ENCODE measurements around the gene CAMK1D. TPM values are rescaled to one million over a fixed set of nuclear protein-coding genes. Genes with fewer than 3 reads are reported as not detected.

CAMK1D gene
- total RNA-seq, 2 experiments from 2014 or later = 11.9 to 15.4 TPM

DNA sequence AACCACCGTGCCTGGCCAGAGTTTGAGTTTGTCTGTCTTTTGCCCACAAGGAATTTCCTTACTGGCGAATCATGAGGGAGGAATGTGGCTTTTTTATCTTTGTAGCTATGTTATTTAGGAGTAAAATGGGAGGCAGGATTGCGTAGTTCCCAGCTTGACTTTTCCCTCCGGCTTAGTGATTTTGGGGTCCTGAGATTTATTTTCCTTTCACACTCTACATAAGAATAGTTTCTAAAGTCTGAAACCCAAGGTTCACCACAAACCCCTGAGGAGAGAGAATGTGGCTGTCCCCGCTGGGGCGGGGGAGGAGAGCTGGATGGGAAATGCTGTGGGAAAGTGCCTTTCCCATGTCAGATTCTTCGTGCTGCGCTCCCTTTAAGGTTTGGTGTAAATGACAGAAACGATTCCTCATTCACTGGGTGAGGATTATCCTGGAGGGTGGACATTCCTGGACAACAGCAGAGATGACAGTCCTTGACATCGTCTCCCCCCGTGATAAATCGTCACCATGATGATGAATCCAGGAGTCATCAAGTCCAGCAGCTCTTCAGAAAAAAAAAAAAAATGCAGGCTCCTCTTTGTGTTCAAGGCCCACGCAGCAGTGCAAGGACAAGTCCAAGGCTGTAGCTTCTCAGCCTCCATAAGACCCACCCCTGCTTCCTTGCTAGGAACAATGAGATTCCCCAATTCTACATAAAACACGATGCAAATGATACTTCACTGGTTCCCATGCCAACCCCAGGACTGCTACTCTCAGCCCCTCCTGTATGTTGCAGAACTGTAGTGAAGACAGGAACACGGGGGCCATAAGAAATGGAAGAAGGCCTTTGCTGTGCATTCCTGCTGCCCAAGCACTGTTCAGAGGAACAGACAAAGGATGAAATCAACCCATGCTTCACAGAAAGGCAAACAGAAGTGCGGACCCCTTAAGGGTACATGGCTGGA is 419.1 kb downstream of the CAMK1D start:
- Mint-ChIP-seq H3K36me3 (peaks cover 13% of the 10 kb centered on the region), H3K4me1 (no peaks in the 10 kb centered on the region), H3K27ac (no peak overlapping the region), H3K4me3 (no peak overlapping the region), H3K9me3 (no peaks in the 10 kb centered on the region), H3K27me3 (no peaks in the 10 kb centered on the region)
- DNase-seq = no peak

DNA sequence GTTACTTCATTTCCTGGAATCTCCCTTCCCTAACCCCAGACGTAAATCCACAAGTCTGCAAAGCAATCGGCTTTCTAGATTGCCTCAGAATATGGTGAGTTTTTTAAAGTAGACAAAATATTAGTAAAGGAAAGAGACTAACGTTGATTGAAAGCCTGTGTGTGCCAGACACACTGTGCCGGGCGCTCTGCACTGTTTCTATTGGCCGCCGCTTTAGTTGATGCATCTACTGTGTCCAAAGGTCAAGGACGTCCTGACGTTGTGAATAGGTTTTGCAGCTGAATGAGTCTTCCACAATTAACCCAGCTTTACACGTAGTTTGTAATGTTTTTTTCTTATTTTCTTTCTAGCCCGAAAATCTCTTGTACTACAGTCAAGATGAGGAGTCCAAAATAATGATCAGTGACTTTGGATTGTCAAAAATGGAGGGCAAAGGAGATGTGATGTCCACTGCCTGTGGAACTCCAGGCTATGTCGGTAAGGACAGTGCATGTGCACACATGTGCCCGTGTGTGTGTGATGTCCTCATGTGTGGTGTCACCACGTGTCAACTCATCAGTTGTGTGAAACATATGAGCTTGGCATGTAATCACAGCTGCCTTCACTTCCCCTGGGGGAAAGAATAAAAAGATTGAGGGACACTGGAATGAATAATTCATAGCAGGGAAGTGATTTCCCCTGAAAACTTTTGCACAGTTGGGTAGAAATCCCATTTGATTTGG is 420.1 kb downstream of the CAMK1D start:
- no peak overlapping the region for H3K27ac Mint-ChIP-seq
- H3K36me3 Mint-ChIP-seq = peaks cover 13% of the 10 kb centered on the region
- no peak for DNase-seq
- H3K4me1 Mint-ChIP-seq = peaks cover 2% of the 10 kb centered on the region
- no peak overlapping the region for H3K4me3 Mint-ChIP-seq
- H3K9me3 Mint-ChIP-seq = no peaks in the 10 kb centered on the region
- H3K27me3 Mint-ChIP-seq = no peaks in the 10 kb centered on the region

DNA sequence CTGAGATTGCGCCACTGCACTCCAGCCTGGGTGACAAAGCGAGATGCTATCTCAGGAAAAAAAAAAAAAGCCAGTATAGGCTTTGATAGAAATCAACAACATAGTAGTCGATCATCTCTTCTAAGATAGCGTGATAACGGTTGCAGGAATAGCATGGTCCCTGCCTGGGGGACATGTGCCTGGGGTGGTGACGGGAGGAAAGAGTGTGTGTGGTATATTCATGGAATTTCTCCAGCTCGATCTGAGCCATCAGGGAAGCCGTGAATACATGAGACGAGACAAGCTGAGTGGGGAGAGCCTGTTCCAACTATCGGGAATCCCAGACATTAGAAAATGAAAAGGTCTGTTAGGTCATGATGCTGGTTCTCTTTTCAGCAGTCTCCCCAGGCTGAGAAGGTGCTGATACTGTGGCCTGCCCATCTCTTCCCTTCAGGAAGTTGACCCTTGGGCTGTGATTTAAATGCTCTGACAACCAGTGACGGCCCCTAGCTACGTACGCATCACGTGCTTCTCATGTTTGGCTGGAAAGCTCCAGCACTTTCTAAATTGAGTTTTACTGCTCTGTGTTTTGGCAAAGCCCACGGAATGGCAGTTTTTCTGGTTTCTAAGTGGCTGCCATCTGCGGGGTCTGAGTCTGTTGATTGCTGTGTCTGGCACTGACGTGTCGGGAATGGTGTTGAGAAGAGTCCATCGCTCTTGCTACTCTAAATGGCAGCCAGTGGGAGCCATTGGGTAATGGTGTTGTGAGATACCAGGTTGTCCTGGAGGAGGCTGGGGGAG is 422.8 kb downstream of the CAMK1D start:
- Mint-ChIP-seq H3K9me3 (no peaks in the 10 kb centered on the region), H3K4me1 (peaks cover 2% of the 10 kb centered on the region), H3K27me3 (no peaks in the 10 kb centered on the region), H3K36me3 (peaks cover 16% of the 10 kb centered on the region), H3K4me3 (no peak overlapping the region), H3K27ac (no peak overlapping the region)
- no peak for DNase-seq

- no peak for DNase-seq
- H3K9me3 Mint-ChIP-seq = no peaks in the 10 kb centered on the region
- H3K27ac Mint-ChIP-seq = no peak overlapping the region
- H3K4me3 Mint-ChIP-seq = no peak overlapping the region
- peaks cover 6% of the 10 kb centered on the region for H3K4me1 Mint-ChIP-seq
- peaks cover 16% of the 10 kb centered on the region for H3K36me3 Mint-ChIP-seq
- no peaks in the 10 kb centered on the region for H3K27me3 Mint-ChIP-seq
Observed at GRCh38 chr10:12772797-12773587, 423.6 kb downstream of the CAMK1D start.

GRCh38 chr10:12774204-12774894 is 425.0 kb downstream of the CAMK1D start:
- Mint-ChIP-seq H3K27ac (no peak overlapping the region), H3K27me3 (no peaks in the 10 kb centered on the region), H3K9me3 (no peaks in the 10 kb centered on the region), H3K4me3 (no peak overlapping the region), H3K36me3 (peaks cover 16% of the 10 kb centered on the region), H3K4me1 (peaks cover 10% of the 10 kb centered on the region)
- no peak for DNase-seq

- Mint-ChIP-seq H3K27me3 (no peaks in the 10 kb centered on the region), H3K9me3 (no peaks in the 10 kb centered on the region), H3K4me1 (peaks cover 15% of the 10 kb centered on the region), H3K36me3 (peaks cover 8% of the 10 kb centered on the region), H3K27ac (no peak overlapping the region), H3K4me3 (no peak overlapping the region)
- no peak for DNase-seq
Observed at GRCh38 chr10:12777840-12778585, 428.7 kb downstream of the CAMK1D start.

DNA sequence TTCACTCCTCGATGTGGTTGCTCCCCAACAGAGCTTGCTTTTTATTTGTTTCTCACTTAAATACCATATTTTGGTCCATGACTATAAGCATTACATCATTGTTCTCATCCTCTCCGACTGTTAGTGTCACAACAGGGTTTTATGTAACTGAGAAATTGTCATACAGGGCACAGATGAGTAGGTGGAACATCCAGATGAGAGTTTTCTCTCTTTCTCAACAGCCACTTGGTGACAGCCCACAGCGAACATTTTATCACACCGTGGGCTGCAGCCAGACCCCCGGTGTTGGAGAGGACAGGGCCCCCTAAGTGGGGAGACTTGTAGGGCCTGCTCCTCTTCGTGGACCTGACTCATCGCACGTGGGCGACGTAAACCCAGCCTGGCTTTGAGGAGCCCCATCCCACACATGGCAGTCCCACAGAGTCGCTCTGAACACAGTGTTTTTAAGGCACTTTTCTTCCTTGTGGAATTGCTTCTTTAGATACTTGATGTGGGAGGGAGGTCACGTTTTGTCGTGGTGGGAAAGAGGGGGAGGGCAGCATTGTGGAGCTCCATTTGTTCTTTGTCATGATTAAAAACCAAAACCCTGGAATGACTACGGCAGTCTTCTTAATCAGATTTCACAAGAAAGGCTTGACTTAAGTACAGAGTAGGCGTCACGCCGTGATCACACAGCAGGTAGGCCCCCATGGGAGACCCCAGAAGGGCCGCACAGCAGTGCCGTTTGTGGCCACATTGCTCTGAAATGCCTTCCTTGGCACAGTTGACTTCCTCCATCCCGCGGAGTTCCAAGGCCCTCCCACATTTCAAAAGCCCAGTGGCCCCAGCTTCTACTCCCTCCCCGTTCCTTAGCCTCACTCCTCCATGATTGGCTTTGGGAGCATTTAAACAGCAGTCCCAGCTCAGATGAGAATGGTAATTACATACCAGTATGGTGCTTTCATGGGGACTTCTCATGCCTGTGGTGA is 431.6 kb downstream of the CAMK1D start:
- Mint-ChIP-seq H3K27ac (no peak overlapping the region), H3K4me1 (peaks cover 13% of the 10 kb centered on the region), H3K9me3 (no peaks in the 10 kb centered on the region), H3K27me3 (no peaks in the 10 kb centered on the region), H3K36me3 (peaks cover 8% of the 10 kb centered on the region), H3K4me3 (no peak overlapping the region)
- DNase-seq = no peak

DNA sequence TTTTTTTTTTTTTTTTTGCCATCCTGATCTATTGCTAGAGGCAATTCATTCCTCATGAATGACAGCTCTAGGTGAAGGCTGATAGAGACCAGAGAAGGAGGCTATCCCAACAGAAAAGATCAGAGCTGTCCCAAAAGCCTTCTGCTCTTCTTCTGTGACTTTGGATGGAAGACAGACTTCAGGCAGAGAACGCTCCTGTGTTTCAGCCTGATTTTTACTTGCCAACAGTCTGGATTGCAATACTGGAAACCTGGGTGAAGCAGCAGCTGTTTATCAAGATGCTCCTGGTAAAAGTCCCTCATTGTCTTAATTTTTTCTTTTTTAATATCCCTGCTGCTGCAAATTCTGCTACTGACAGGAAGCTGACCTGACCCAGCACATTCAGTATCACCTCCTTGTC is 432.6 kb downstream of the CAMK1D start:
- H3K36me3 Mint-ChIP-seq = peaks cover 7% of the 10 kb centered on the region
- no peak overlapping the region for H3K4me3 Mint-ChIP-seq
- no peak overlapping the region for H3K27ac Mint-ChIP-seq
- H3K4me1 Mint-ChIP-seq = peaks cover 13% of the 10 kb centered on the region
- H3K9me3 Mint-ChIP-seq = no peaks in the 10 kb centered on the region
- no peak for DNase-seq
- no peaks in the 10 kb centered on the region for H3K27me3 Mint-ChIP-seq

- no peaks in the 10 kb centered on the region for H3K9me3 Mint-ChIP-seq
- H3K36me3 Mint-ChIP-seq = peaks cover 5% of the 10 kb centered on the region
- no peak overlapping the region for H3K27ac Mint-ChIP-seq
- no peaks in the 10 kb centered on the region for H3K27me3 Mint-ChIP-seq
- H3K4me3 Mint-ChIP-seq = no peak overlapping the region
- peaks cover 12% of the 10 kb centered on the region for H3K4me1 Mint-ChIP-seq
- DNase-seq = peak; percentile 28
Observed at GRCh38 chr10:12782537-12782936, 433.2 kb downstream of the CAMK1D start.

- Mint-ChIP-seq H3K36me3 (peaks cover 5% of the 10 kb centered on the region), H3K4me1 (peaks cover 6% of the 10 kb centered on the region), H3K27me3 (no peaks in the 10 kb centered on the region), H3K4me3 (no peak overlapping the region), H3K9me3 (no peaks in the 10 kb centered on the region), H3K27ac (no peak overlapping the region)
- no peak for DNase-seq
Observed at GRCh38 chr10:12783293-12783692, 433.9 kb downstream of the CAMK1D start.

- no peak for DNase-seq
- Mint-ChIP-seq H3K27ac (no peak overlapping the region), H3K27me3 (no peaks in the 10 kb centered on the region), H3K4me3 (no peak overlapping the region), H3K4me1 (peaks cover 5% of the 10 kb centered on the region), H3K9me3 (no peaks in the 10 kb centered on the region), H3K36me3 (peaks cover 6% of the 10 kb centered on the region)
Observed at GRCh38 chr10:12784646-12785045, 435.3 kb downstream of the CAMK1D start.

DNA sequence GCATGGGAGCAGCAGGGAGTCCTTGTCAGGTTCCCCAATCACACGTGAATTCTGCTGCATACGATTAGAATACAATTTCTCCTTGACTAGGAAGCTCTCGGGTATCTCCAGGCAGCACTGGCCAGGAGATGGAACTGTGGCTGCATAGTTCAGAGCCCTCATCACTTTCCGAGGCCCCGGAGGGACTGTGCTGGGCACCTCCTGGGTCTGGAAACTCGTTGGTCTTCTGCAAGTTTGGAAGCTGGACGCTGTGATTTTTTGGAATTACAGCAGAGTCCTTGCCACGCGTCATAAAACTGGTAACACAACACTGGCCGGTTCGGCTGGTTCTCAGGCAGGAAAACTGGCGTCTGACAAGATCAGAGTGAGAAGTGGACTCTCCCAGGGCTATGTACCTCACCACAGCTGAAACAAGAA is 436.1 kb downstream of the CAMK1D start:
- Mint-ChIP-seq H3K4me1 (peaks cover 5% of the 10 kb centered on the region), H3K27me3 (no peaks in the 10 kb centered on the region), H3K36me3 (peaks cover 9% of the 10 kb centered on the region), H3K9me3 (no peaks in the 10 kb centered on the region), H3K4me3 (no peak overlapping the region), H3K27ac (no peak overlapping the region)
- no peak for DNase-seq
